GDM1 (cell line): Measurements from ENCODE around the gene LMBRD1.

Experiments
- DNase-seq: peaks from one replicate; lab custom pipeline; 2025; lab: John Stamatoyannopoulos, UW

LMBRD1 gene

GRCh38 chr6:69630767-69631166 is 166.0 kb downstream of the LMBRD1 start:
- no peak for DNase-seq

- no peak for DNase-seq
Measured at GRCh38 chr6:69627625-69628024, 169.2 kb downstream of the LMBRD1 start.

- no peak for DNase-seq
Measured at GRCh38 chr6:69624944-69625343, 171.9 kb downstream of the LMBRD1 start.
